ENCODE measurements around the gene PRIM1. TPM values are rescaled to one million over a fixed set of nuclear protein-coding genes. Genes with fewer than 3 reads are reported as not detected.

PRIM1 gene
- total and polyA plus RNA-seq, 2 of the 8 experiments (the other 6 are each of a cell fraction or from before 2014, with no cell fraction given), result 52.4 to 61.9 TPM

DNA sequence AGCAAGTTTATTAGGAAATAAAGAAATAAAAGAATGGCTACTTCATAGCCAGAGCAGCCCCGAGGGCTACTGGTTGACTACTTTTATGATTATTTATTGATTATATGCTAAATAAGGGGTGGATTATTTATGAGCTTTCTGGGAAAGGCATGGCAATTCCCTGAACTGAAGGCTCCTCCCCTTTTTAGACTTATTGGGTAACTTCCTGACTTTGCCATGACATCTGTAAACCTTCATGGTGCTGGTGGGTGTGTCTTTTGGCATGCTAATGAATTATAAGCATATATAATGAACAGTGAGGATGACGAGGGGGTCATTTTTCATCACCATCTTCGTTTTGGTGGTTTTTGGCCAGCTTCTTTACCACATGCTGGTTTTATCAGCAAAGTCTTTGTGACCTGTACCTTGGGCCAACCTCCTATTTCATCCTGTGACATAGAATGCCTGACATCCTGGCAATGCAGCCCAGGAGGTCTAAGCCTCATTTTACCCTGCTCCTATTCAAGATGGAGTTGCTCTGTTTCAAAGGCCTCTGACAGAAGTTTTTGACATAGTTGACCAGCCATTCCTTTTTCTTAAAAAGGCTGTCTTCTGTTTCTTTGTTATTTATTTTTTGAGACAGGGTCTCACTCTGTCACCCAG lies 53.0 kb downstream of the PRIM1 start:
- Histone ChIP-seq H2BK20ac (ENCODE audit: low read length) (0 out of 2 replicates have a peak overlapping the region, but pooled peaks have one; percentile 48), H3K18ac (ENCODE audit: extremely low read depth, low read length) (no peak overlapping the region; the same call in 1 of the 2 replicates), H2AK5ac (ENCODE audit: low read depth, low read length) (no peak overlapping the region), H3K14ac (ENCODE audit: insufficient read length) (no peak overlapping the region), H4K91ac (replicated peaks; ENCODE audit: insufficient read length, low read length) (no peak overlapping the region), H3K4me1 (replicated peaks in 1 of 4; ENCODE audit: control insufficient read depth in 3 of 4, insufficient read depth in 4 of 4, low read length in 3 of 4) (peaks cover 0 to 6% (median 4%) of the 10 kb centered on the region in 4 experiments; a peak in 5 of 7 replicates), H3K4me2 (ENCODE audit: insufficient read depth in 1 of 2, low read depth in 2 of 2, low read length in 2 of 2) (no peak overlapping the region), H3K36me3 (ENCODE audit: control insufficient read depth in 2 of 4, insufficient read depth in 4 of 4, low read length in 3 of 4) (no peaks in the 10 kb centered on the region), H4K20me1 (replicated peaks in 1 of 2; ENCODE audit: control insufficient read depth in 1 of 2, insufficient read depth in 2 of 2, low read length in 2 of 2) (no peaks in the 10 kb centered on the region), H2AFZ (ENCODE audit: low read length) (no peak overlapping the region), H3K9ac (replicated peaks in 1 of 4; ENCODE audit: extremely low read depth in 1 of 4, low read depth in 3 of 4, low read length in 3 of 4) (no peak overlapping the region), H3K4ac (replicated peaks; ENCODE audit: insufficient read length, low read depth, low read length) (no peak overlapping the region), H3K23ac (ENCODE audit: insufficient read length) (no peak overlapping the region), H3K27ac (ENCODE audit: low read depth, low read length) (no peak overlapping the region), H3K79me2 (ENCODE audit: control insufficient read depth in 1 of 2, insufficient read depth in 2 of 2, low read length in 2 of 2) (no peaks in the 10 kb centered on the region), H3K27me3 (replicated peaks in 1 of 4; ENCODE audit: control insufficient read depth in 3 of 4, extremely low read depth in 1 of 4, insufficient read depth in 3 of 4, low read length in 3 of 4) (no peaks in the 10 kb centered on the region), H3K23me2 (ENCODE audit: low read depth, low read length) (no peaks in the 10 kb centered on the region), H3K4me3 (ENCODE audit: extremely low read depth in 1 of 4, insufficient read depth in 2 of 4, low read depth in 3 of 4, low read length in 4 of 4) (no peak overlapping the region), H4K8ac (ENCODE audit: extremely low read depth, insufficient read depth, low read length) (no peak overlapping the region), H3K56ac (replicated peaks; ENCODE audit: insufficient read length, low read depth, low read length) (no peak overlapping the region), H2BK15ac (ENCODE audit: low read length) (peak overlapping the region; percentile 40; the same call in 1 of the 2 replicates), H4K5ac (ENCODE audit: insufficient read length, low read depth, low read length) (no peak overlapping the region), H2BK5ac (ENCODE audit: low read depth, low read length) (no peak overlapping the region), H3K9me3 (ENCODE audit: insufficient read depth in 2 of 2, low read depth in 1 of 2, low read length in 1 of 2) (no peaks in the 10 kb centered on the region), H3K79me1 (ENCODE audit: low read depth, low read length) (no peaks in the 10 kb centered on the region), H2BK120ac (replicated peaks; ENCODE audit: low read depth, low read length) (no peak overlapping the region), H2BK12ac (ENCODE audit: low read depth, low read length) (peak overlapping the region; percentile 68)
- ChIA-PET POLR2A (ENCODE audit: partially characterized antibody) (interaction anchor here (0.6 to 52.4 kb wide), 4 partner anchors 12 to 69 kb away, joined by 3 to 1406 read pairs (median 32); partner anchors contain the start of genes NACA, PRIM1 and PTGES3), CTCF (ENCODE audit: partially characterized antibody) (interaction anchor here (0.6 to 1.4 kb wide), 2 partner anchors 11 to 394 kb away, joined by 3 to 6 read pairs; partner anchors contain the start of gene PTGES3)
- FAIRE-seq (no peak), DNase-seq (ENCODE audit: low read depth in 1 of 2, low spot score in 2 of 2) (no peak)
- 84% methylated on average over 3 of the region's 3 CpGs; no CpG with 5 or more reads in 1 of the 2 experiments for WGBS, 2 experiments (ENCODE audit: extremely low coverage in 1 of 2, insufficient coverage in 1 of 2, insufficient read length in 1 of 2, insufficient replicate concordance in 2 of 2, low coverage in 1 of 2, low lambda C conversion rate in 2 of 2, missing lambda C conversion rate in 1 of 2)
